NCI-H2227 (cell line): Measurements from ENCODE around the gene ATP6V0C.

ENCODE experiments used
- DNase-seq: peaks from one replicate; lab custom pipeline; 2025; ENCODE audit not compliant: unreplicated experiment; lab: John Stamatoyannopoulos, UW

Gene ATP6V0C

GRCh38 chr16:2513405-2514332 lies at the start of gene ATP6V0C:
Gene ATP6V0C (plus strand): TSS chr16:2513952. CDS start chr16:2514104, 152 bp downstream.
- DNase-seq, result peak; percentile 96

- no peak for DNase-seq
Measured at GRCh38 chr16:2464333-2464732, 49.4 kb upstream of the ATP6V0C start.

GRCh38 chr16:2465653-2466415 lies 47.9 kb upstream of the ATP6V0C start:
- no peak for DNase-seq

- DNase-seq, result no peak
Measured at GRCh38 chr16:2466667-2467527, 46.9 kb upstream of the ATP6V0C start.

GRCh38 chr16:2467528-2468232 lies 46.1 kb upstream of the ATP6V0C start:
- no peak for DNase-seq

- no peak for DNase-seq
Measured at GRCh38 chr16:2468233-2468724, 45.5 kb upstream of the ATP6V0C start.

- no peak for DNase-seq
Measured at GRCh38 chr16:2468725-2469398, 44.9 kb upstream of the ATP6V0C start.

GRCh38 chr16:2469399-2470233 lies 44.1 kb upstream of the ATP6V0C start:
- DNase-seq, result no peak

GRCh38 chr16:2470234-2470601 lies 43.5 kb upstream of the ATP6V0C start:
- no peak for DNase-seq

- DNase-seq, result peak; percentile 62
Measured at GRCh38 chr16:2470603-2471015, 43.1 kb upstream of the ATP6V0C start.

GRCh38 chr16:2471016-2471652 lies 42.6 kb upstream of the ATP6V0C start, which contains the start of gene NTN3:
Gene NTN3 (plus strand): TSS chr16:2471297. CDS start chr16:2471702, 405 bp downstream.
- DNase-seq, result peak; percentile 87

GRCh38 chr16:2471653-2472487 lies 41.9 kb upstream of the ATP6V0C start:
- no peak for DNase-seq

GRCh38 chr16:2472488-2472864 lies 41.3 kb upstream of the ATP6V0C start:
- no peak for DNase-seq

GRCh38 chr16:2472885-2473445 lies 40.8 kb upstream of the ATP6V0C start:
- DNase-seq, result no peak

- DNase-seq, result peak; percentile 61
Measured at GRCh38 chr16:2473446-2473926, 40.3 kb upstream of the ATP6V0C start.

GRCh38 chr16:2473999-2474876 lies 39.5 kb upstream of the ATP6V0C start:
- DNase-seq, result peak; percentile 60
